ENCODE measurements around the gene WNT10A. TPM values are rescaled to one million over a fixed set of nuclear protein-coding genes. Genes with fewer than 3 reads are reported as not detected.

WNT10A gene
- total RNA-seq, 1 donor from 2014 or later: 2.5 TPM

- H3K4me1 Mint-ChIP-seq (ENCODE audit: low read depth, unreplicated experiment): peaks cover 24% of the 10 kb centered on the region
- peaks cover 9% of the 10 kb centered on the region for H3K9me3 Mint-ChIP-seq (ENCODE audit: unreplicated experiment)
- Histone ChIP-seq H3K4me1 (ENCODE audit: insufficient read depth, low read length) (peaks cover 27% of the 10 kb centered on the region), H3K4me3 (ENCODE audit: insufficient read depth, low read depth, low read length) (peak overlapping the region; percentile 42), H3K9ac (ENCODE audit: low read length) (no peak overlapping the region), H3K27ac (ENCODE audit: low read depth, low read length) (no peak overlapping the region), H3K4me2 (ENCODE audit: low read length) (peak overlapping the region; percentile 83), H3K79me2 (ENCODE audit: insufficient read depth, low read length) (no peaks in the 10 kb centered on the region), H2AFZ (ENCODE audit: low read depth, low read length) (peak overlapping the region; percentile 80), H3K27me3 (ENCODE audit: insufficient read depth, low read length) (peaks cover 82% of the 10 kb centered on the region), H3K9me3 (ENCODE audit: insufficient read depth, low read depth, low read length) (no peaks in the 10 kb centered on the region), H4K20me1 (ENCODE audit: insufficient read depth, low read length) (no peaks in the 10 kb centered on the region), H3K36me3 (ENCODE audit: insufficient read depth, low read length) (no peaks in the 10 kb centered on the region)
- H3K36me3 Mint-ChIP-seq (ENCODE audit: low read depth, unreplicated experiment): no peaks in the 10 kb centered on the region
- FAIRE-seq: no peak
- H3K27me3 Mint-ChIP-seq (ENCODE audit: low read depth, unreplicated experiment): peaks cover 67% of the 10 kb centered on the region
- H3K27ac Mint-ChIP-seq (ENCODE audit: unreplicated experiment): no peak overlapping the region
- no peak for DNase-seq (ENCODE audit: low read depth)
- peak overlapping the region; percentile 64 for H3K4me3 Mint-ChIP-seq (ENCODE audit: unreplicated experiment)
- TF ChIP-seq CTCF (IDR thresholded peaks at IDR 0.05; ENCODE audit: insufficient read depth, low read depth, low read length) (no peak), EZH2 (IDR thresholded peaks at IDR 0.05; ENCODE audit: insufficient read depth, low read length) (peak; percentile 42)
Observed at GRCh38 chr2:218893349-218894150, 12.9 kb downstream of the WNT10A start.

- H4K20me1 ChIP-seq (ENCODE audit: insufficient read depth, low read length): no peaks in the 10 kb centered on the region
- H2AFZ ChIP-seq (ENCODE audit: low read depth, low read length): no peak overlapping the region
- no peak overlapping the region for H3K9ac ChIP-seq (ENCODE audit: low read length)
- H3K4me2 ChIP-seq (ENCODE audit: low read length): no peak overlapping the region
- peaks cover 27% of the 10 kb centered on the region for H3K4me1 ChIP-seq (ENCODE audit: insufficient read depth, low read length)
- no peak for TF ChIP-seq EZH2 (IDR thresholded peaks at IDR 0.05; ENCODE audit: insufficient read depth, low read length)
- no peak for TF ChIP-seq CTCF (IDR thresholded peaks at IDR 0.05; ENCODE audit: insufficient read depth, low read depth, low read length)
- H3K79me2 ChIP-seq (ENCODE audit: insufficient read depth, low read length): no peaks in the 10 kb centered on the region
- no peak overlapping the region for H3K27ac Mint-ChIP-seq (ENCODE audit: unreplicated experiment)
- no peak overlapping the region for H3K4me3 ChIP-seq (ENCODE audit: insufficient read depth, low read depth, low read length)
- FAIRE-seq: no peak
- H3K27me3 Mint-ChIP-seq (ENCODE audit: low read depth, unreplicated experiment): peaks cover 67% of the 10 kb centered on the region
- peaks cover 8% of the 10 kb centered on the region for H3K9me3 Mint-ChIP-seq (ENCODE audit: unreplicated experiment)
- peaks cover 25% of the 10 kb centered on the region for H3K4me1 Mint-ChIP-seq (ENCODE audit: low read depth, unreplicated experiment)
- H3K36me3 ChIP-seq (ENCODE audit: insufficient read depth, low read length): no peaks in the 10 kb centered on the region
- H3K9me3 ChIP-seq (ENCODE audit: insufficient read depth, low read depth, low read length): no peaks in the 10 kb centered on the region
- H3K4me3 Mint-ChIP-seq (ENCODE audit: unreplicated experiment): no peak overlapping the region
- DNase-seq (ENCODE audit: low read depth): no peak
- H3K27me3 ChIP-seq (ENCODE audit: insufficient read depth, low read length): peaks cover 88% of the 10 kb centered on the region
- H3K36me3 Mint-ChIP-seq (ENCODE audit: low read depth, unreplicated experiment): no peaks in the 10 kb centered on the region
- no peak overlapping the region for H3K27ac ChIP-seq (ENCODE audit: low read depth, low read length)
Observed at GRCh38 chr2:218894151-218894879, 13.7 kb downstream of the WNT10A start.

GRCh38 chr2:218894880-218895157 is 14.2 kb downstream of the WNT10A start:
- Histone ChIP-seq H3K4me1 (ENCODE audit: insufficient read depth, low read length) (peaks cover 27% of the 10 kb centered on the region), H3K27me3 (ENCODE audit: insufficient read depth, low read length) (peaks cover 88% of the 10 kb centered on the region), H3K9ac (ENCODE audit: low read length) (no peak overlapping the region), H3K27ac (ENCODE audit: low read depth, low read length) (no peak overlapping the region), H2AFZ (ENCODE audit: low read depth, low read length) (no peak overlapping the region), H4K20me1 (ENCODE audit: insufficient read depth, low read length) (no peaks in the 10 kb centered on the region), H3K36me3 (ENCODE audit: insufficient read depth, low read length) (no peaks in the 10 kb centered on the region), H3K9me3 (ENCODE audit: insufficient read depth, low read depth, low read length) (no peaks in the 10 kb centered on the region), H3K4me2 (ENCODE audit: low read length) (no peak overlapping the region), H3K79me2 (ENCODE audit: insufficient read depth, low read length) (no peaks in the 10 kb centered on the region), H3K4me3 (ENCODE audit: insufficient read depth, low read depth, low read length) (no peak overlapping the region)
- peaks cover 25% of the 10 kb centered on the region for H3K4me1 Mint-ChIP-seq (ENCODE audit: low read depth, unreplicated experiment)
- no peak overlapping the region for H3K4me3 Mint-ChIP-seq (ENCODE audit: unreplicated experiment)
- H3K27me3 Mint-ChIP-seq (ENCODE audit: low read depth, unreplicated experiment): peaks cover 65% of the 10 kb centered on the region
- peaks cover 6% of the 10 kb centered on the region for H3K9me3 Mint-ChIP-seq (ENCODE audit: unreplicated experiment)
- H3K27ac Mint-ChIP-seq (ENCODE audit: unreplicated experiment): no peak overlapping the region
- FAIRE-seq (no peak), DNase-seq (ENCODE audit: low read depth) (no peak)
- TF ChIP-seq CTCF (IDR thresholded peaks at IDR 0.05; ENCODE audit: insufficient read depth, low read depth, low read length) (no peak), EZH2 (IDR thresholded peaks at IDR 0.05; ENCODE audit: insufficient read depth, low read length) (no peak)
- H3K36me3 Mint-ChIP-seq (ENCODE audit: low read depth, unreplicated experiment): no peaks in the 10 kb centered on the region
